Dermis blood vessel endothelial cell (primary cell): Measurements from ENCODE around the gene GPRC5B. TPM values are rescaled to one million over a fixed set of nuclear protein-coding genes. Genes with fewer than 3 reads are reported as not detected.

Experiments
- DNase-seq: peaks from one replicate; pipeline ENCODE4 v3.0.0; 2010
- total RNA-seq: library from RNA; depleted of rRNA; stranded (reverse); fragments of >200 nt; gene quantifications from 2 replicates; pipeline ENCODE4 v1.2.3, GENCODE V29; 2014

The GPRC5B gene
- 75.1 and 80.5 TPM in 2 replicates for total RNA-seq

- peak; percentile 71 for DNase-seq
Measured at GRCh38 chr16:19884611-19885450, at the start of gene GPRC5B. Gene GPRC5B, minus strand, starts transcription at chr16:19884848. Its CDS starts 12,003 bp downstream, at chr16:19872845.

- DNase-seq = no peak
Measured at GRCh38 chr16:19933740-19934139, 49.1 kb upstream of the GPRC5B start.

- no peak for DNase-seq
Measured at GRCh38 chr16:19929062-19929511, 44.4 kb upstream of the GPRC5B start.

GRCh38 chr16:19928432-19928831 lies 43.8 kb upstream of the GPRC5B start:
- DNase-seq = no peak

GRCh38 chr16:19926449-19927390 lies 42.1 kb upstream of the GPRC5B start:
- DNase-seq = peak; percentile 53

- no peak for DNase-seq
Measured at GRCh38 chr16:19923396-19923795, 38.7 kb upstream of the GPRC5B start.

GRCh38 chr16:19919142-19919541 lies 34.5 kb upstream of the GPRC5B start:
- no peak for DNase-seq

- DNase-seq = no peak
Measured at GRCh38 chr16:19916064-19916463, 31.4 kb upstream of the GPRC5B start.

- DNase-seq = no peak
Measured at GRCh38 chr16:19914877-19915276, 30.2 kb upstream of the GPRC5B start.

GRCh38 chr16:19913340-19913645 lies 28.6 kb upstream of the GPRC5B start:
- DNase-seq = peak; percentile 34

GRCh38 chr16:19912455-19913339 lies 28.0 kb upstream of the GPRC5B start:
- peak; percentile 30 for DNase-seq

- DNase-seq = no peak
Measured at GRCh38 chr16:19911747-19912454, 27.3 kb upstream of the GPRC5B start.

GRCh38 chr16:19911204-19911603 lies 26.6 kb upstream of the GPRC5B start:
- no peak for DNase-seq

GRCh38 chr16:19909750-19910322 lies 25.2 kb upstream of the GPRC5B start:
- DNase-seq = no peak

- DNase-seq = no peak
Measured at GRCh38 chr16:19908921-19909320, 24.3 kb upstream of the GPRC5B start.

- DNase-seq = peak; percentile 84
Measured at GRCh38 chr16:19907161-19907992, 22.7 kb upstream of the GPRC5B start.

GRCh38 chr16:19901164-19901563 lies 16.5 kb upstream of the GPRC5B start:
- no peak for DNase-seq

GRCh38 chr16:19899605-19899955 lies 14.9 kb upstream of the GPRC5B start:
- no peak for DNase-seq

GRCh38 chr16:19898924-19899604 lies 14.4 kb upstream of the GPRC5B start:
- DNase-seq = peak; percentile 72

- no peak for DNase-seq
Measured at GRCh38 chr16:19898166-19898565, 13.5 kb upstream of the GPRC5B start.
